ENCODE results near the gene EZR. TPM values are rescaled to one million over a fixed set of nuclear protein-coding genes. Genes with fewer than 3 reads are reported as not detected.

EZR gene
- total and polyA plus RNA-seq, 2 of the 13 experiments (the other 11 are each of a cell fraction or from before 2014, with no cell fraction given) = 34.7 to 60.3 TPM

DNA sequence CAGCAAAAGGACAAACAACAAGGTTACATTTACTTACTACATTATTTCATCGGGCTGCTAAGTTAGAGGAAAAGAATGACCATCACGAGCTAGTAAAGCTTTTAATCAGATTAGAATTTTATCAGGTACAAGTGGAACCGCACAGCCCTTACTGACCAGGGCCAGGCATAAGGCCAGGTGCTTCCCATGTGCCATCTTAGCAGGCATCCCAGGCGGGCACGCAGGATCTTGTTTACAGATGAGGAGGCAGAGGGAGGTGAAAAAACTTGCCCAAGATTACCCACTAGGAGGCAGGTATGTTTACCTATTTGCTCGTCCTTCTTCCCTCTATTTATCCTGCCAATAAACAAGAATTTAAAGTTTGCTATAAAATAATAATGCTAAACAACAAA is 10.7 kb downstream of the EZR start:
- FAIRE-seq (no peak), DNase-seq (ENCODE audit: low spot score) (no peak), ATAC-seq (no peak)
- Histone ChIP-seq H3K9me3 (ENCODE audit: low read length) (no peaks in the 10 kb centered on the region), H3K4me2 (ENCODE audit: low read depth, low read length) (no peak overlapping the region), H3K36me3 (replicated peaks in 1 of 2; ENCODE audit: control insufficient read depth in 1 of 2, insufficient read depth in 2 of 2, low read length in 2 of 2) (peaks cover 3% of the 10 kb centered on the region in 2 experiments; a peak in 2 of 5 replicates), H3K79me2 (ENCODE audit: insufficient read depth, low read length) (peaks cover 70% of the 10 kb centered on the region), H3K9ac (ENCODE audit: insufficient read depth, low read depth, low read length) (no peak overlapping the region), H4K20me1 (ENCODE audit: insufficient read depth, low read length) (peaks cover 15% of the 10 kb centered on the region; the same call in 1 of the 2 replicates), H3K4me1 (ENCODE audit: insufficient read depth, low read length) (peaks cover 56% of the 10 kb centered on the region), H3K4me3 (replicated peaks in 1 of 3; ENCODE audit: insufficient read depth in 1 of 3, low read depth in 2 of 3, low read length in 3 of 3) (no peak overlapping the region), H2AFZ (ENCODE audit: low read length) (no peak overlapping the region), H3K27ac (ENCODE audit: extremely low read length, insufficient read depth, low read length) (no peak overlapping the region), H3K27me3 (ENCODE audit: control insufficient read depth in 1 of 2, insufficient read depth in 2 of 2, low read length in 2 of 2) (no peaks in the 10 kb centered on the region)
- TF ChIP-seq SRF (IDR thresholded peaks at IDR 0.05; ENCODE audit: low read depth, low read length) = no peak
- TF ChIP-seq, protein P1, sequence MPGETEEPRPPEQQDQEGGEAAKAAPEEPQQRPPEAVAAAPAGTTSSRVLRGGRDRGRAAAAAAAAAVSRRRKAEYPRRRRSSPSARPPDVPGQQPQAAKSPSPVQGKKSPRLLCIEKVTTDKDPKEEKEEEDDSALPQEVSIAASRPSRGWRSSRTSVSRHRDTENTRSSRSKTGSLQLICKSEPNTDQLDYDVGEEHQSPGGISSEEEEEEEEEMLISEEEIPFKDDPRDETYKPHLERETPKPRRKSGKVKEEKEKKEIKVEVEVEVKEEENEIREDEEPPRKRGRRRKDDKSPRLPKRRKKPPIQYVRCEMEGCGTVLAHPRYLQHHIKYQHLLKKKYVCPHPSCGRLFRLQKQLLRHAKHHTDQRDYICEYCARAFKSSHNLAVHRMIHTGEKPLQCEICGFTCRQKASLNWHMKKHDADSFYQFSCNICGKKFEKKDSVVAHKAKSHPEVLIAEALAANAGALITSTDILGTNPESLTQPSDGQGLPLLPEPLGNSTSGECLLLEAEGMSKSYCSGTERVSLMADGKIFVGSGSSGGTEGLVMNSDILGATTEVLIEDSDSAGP (CRISPR knock-in tag; IDR thresholded peaks at IDR 0.05; ENCODE audit: borderline replicate concordance) = no peak
- BruUV-seq (replicated peaks) = no TSS peak
- POLR2A ChIA-PET = interaction anchor here (1.3 kb wide), 1 partner anchor 11 kb away, joined by 5 read pairs; the partner anchor contains the start of gene EZR
- 91% methylated on average over 6 of the region's 6 CpGs for WGBS (ENCODE audit: low lambda C conversion rate)
- in situ Hi-C loops (cut with HindIII; ENCODE audit: extremely low pct_ligation_motif_present, low pct_unique_long_range_greater_than_20kb) = no loop called here
- intact Hi-C loops (cut with micrococcal nuclease; ENCODE audit: unreplicated experiment) = no loop called here
- CTCF ChIA-PET (ENCODE audit: low intra/inter-chr PET ratio, low total read pairs) = no interaction called here

DNA sequence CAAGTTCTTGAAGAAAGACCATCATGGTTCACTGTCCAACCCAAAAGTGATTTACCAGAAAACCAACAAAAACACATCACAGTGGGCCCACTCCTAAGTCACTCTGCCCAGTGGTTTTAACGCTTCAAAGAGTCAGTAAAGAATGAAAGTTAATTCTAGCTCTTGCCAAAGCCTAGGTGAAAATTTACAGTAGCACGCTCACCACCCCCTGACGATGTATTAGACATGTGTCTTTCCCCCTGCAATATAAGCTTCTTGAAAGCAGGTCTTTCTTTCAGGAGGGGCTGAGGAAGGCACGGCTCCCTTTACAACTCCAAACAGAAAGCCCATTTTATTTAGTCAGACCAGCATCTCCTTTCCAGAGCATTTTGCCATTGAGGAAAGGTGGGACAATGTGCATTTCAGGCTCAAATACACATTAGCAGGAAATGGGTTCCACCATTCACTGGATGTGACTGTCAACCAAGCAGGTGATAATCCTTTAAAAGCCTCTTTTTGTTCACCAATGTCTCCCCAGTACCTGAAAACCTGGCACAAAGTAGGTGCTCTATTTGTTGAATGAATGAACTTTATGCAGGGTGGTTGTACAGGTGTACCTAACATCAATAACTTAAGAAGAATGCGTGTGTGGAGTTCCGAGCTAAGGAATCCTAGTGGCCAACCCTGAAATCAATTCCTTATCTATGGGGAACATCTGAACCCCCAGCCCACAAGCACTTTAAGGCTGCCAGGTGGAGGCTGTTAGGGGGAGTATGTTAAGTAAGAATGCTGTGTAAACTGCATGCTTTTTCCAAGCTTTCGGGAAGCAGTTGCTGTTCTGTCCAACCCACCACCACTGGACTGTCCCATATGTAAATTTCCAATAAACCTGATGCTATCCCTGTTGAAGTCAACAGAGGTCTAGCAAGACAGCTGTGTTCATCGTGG is 11.4 kb downstream of the EZR start:
- in situ Hi-C loops (cut with HindIII; ENCODE audit: extremely low pct_ligation_motif_present, low pct_unique_long_range_greater_than_20kb) = no loop called here
- no peak overlapping the region for H3K4me3 ChIP-seq (replicated peaks in 1 of 3; ENCODE audit: insufficient read depth in 1 of 3, low read depth in 2 of 3, low read length in 3 of 3)
- no peaks in the 10 kb centered on the region; a peak in 2 of 5 replicates for H3K36me3 ChIP-seq (replicated peaks in 1 of 2; ENCODE audit: control insufficient read depth in 1 of 2, insufficient read depth in 2 of 2, low read length in 2 of 2)
- intact Hi-C loops (cut with micrococcal nuclease; ENCODE audit: unreplicated experiment) = no loop called here
- peaks cover 68% of the 10 kb centered on the region for H3K79me2 ChIP-seq (ENCODE audit: insufficient read depth, low read length)
- H4K20me1 ChIP-seq (ENCODE audit: insufficient read depth, low read length) = peaks cover 13% of the 10 kb centered on the region; the same call in 1 of the 2 replicates
- H2AFZ ChIP-seq (ENCODE audit: low read length) = no peak overlapping the region
- ATAC-seq (no peak), DNase-seq (ENCODE audit: low spot score) (no peak), FAIRE-seq (no peak)
- H3K27me3 ChIP-seq (ENCODE audit: control insufficient read depth in 1 of 2, insufficient read depth in 2 of 2, low read length in 2 of 2) = no peaks in the 10 kb centered on the region
- ChIA-PET CTCF (ENCODE audit: low intra/inter-chr PET ratio, low total read pairs) (no interaction called here), POLR2A (interaction anchor here (1.2 to 1.3 kb wide), 2 partner anchors 9 to 11 kb away, joined by 3 to 5 read pairs; partner anchors contain the start of gene EZR)
- H3K27ac ChIP-seq (ENCODE audit: extremely low read length, insufficient read depth, low read length) = no peak overlapping the region
- no TSS peak for BruUV-seq (replicated peaks)
- H3K9ac ChIP-seq (ENCODE audit: insufficient read depth, low read depth, low read length) = no peak overlapping the region
- 81% methylated on average over 8 of the region's 8 CpGs for WGBS (ENCODE audit: low lambda C conversion rate)
- no peaks in the 10 kb centered on the region for H3K9me3 ChIP-seq (ENCODE audit: low read length)
- H3K4me1 ChIP-seq (ENCODE audit: insufficient read depth, low read length) = peaks cover 55% of the 10 kb centered on the region
- H3K4me2 ChIP-seq (ENCODE audit: low read depth, low read length) = no peak overlapping the region
- TF ChIP-seq, protein P2, sequence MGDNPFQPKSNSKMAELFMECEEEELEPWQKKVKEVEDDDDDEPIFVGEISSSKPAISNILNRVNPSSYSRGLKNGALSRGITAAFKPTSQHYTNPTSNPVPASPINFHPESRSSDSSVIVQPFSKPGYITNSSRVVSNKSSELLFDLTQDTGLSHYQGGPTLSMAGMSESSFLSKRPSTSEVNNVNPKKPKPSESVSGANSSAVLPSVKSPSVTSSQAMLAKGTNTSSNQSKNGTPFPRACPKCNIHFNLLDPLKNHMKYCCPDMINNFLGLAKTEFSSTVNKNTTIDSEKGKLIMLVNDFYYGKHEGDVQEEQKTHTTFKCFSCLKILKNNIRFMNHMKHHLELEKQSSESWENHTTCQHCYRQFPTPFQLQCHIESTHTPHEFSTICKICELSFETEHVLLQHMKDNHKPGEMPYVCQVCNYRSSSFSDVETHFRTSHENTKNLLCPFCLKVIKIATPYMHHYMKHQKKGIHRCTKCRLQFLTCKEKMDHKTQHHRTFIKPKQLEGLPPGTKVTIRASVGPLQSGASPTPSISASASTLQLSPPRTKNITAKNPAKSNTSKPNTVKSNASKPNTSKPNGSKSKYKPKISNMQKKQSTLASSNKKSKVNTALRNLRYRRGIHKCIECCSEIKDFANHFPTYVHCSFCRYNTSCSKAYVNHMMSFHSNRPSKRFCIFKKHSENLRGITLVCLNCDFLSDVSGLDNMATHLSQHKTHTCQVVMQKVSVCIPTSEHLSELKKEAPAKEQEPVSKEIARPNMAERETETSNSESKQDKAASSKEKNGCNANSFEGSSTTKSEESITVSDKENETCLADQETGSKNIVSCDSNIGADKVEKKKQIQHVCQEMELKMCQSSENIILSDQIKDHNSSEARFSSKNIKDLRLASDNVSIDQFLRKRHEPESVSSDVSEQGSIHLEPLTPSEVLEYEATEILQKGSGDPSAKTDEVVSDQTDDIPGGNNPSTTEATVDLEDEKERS (CRISPR knock-in tag; IDR thresholded peaks at IDR 0.05) = no peak
- TF ChIP-seq ETV6 (CRISPR knock-in tag; conservative IDR thresholded peaks at IDR 0.05) (no peak), POLR2AphosphoS5 (IDR thresholded peaks at IDR 0.05; ENCODE audit: low read depth, low read length) (no peak), HNF4G (IDR thresholded peaks at IDR 0.05; ENCODE audit: borderline replicate concordance, low read depth, low read length) (no peak), HNF4G (CRISPR knock-in tag; IDR thresholded peaks at IDR 0.05; ENCODE audit: borderline replicate concordance, low read depth) (no peak), PCBP2 (optimal IDR thresholded peaks at IDR 0.05; ENCODE audit: low read depth, low read length, poor library complexity, severe bottlenecking) (no peak), ZNF10 (CRISPR knock-in tag; IDR thresholded peaks at IDR 0.05; ENCODE audit: borderline replicate concordance, low read depth) (no peak), RBM22 (optimal IDR thresholded peaks at IDR 0.05; ENCODE audit: low read length) (no peak)
- TF ChIP-seq, protein P3, sequence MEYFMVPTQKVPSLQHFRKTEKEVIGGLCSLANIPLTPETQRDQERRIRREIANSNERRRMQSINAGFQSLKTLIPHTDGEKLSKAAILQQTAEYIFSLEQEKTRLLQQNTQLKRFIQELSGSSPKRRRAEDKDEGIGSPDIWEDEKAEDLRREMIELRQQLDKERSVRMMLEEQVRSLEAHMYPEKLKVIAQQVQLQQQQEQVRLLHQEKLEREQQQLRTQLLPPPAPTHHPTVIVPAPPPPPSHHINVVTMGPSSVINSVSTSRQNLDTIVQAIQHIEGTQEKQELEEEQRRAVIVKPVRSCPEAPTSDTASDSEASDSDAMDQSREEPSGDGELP (IDR thresholded peaks at IDR 0.05; ENCODE audit: borderline replicate concordance, low read depth) = no peak
